ENCODE results near the gene RASA1.

- no peak for TF ChIP-seq POLR2A (IDR thresholded peaks at IDR 0.05)
- TF ChIP-seq, protein P1, sequence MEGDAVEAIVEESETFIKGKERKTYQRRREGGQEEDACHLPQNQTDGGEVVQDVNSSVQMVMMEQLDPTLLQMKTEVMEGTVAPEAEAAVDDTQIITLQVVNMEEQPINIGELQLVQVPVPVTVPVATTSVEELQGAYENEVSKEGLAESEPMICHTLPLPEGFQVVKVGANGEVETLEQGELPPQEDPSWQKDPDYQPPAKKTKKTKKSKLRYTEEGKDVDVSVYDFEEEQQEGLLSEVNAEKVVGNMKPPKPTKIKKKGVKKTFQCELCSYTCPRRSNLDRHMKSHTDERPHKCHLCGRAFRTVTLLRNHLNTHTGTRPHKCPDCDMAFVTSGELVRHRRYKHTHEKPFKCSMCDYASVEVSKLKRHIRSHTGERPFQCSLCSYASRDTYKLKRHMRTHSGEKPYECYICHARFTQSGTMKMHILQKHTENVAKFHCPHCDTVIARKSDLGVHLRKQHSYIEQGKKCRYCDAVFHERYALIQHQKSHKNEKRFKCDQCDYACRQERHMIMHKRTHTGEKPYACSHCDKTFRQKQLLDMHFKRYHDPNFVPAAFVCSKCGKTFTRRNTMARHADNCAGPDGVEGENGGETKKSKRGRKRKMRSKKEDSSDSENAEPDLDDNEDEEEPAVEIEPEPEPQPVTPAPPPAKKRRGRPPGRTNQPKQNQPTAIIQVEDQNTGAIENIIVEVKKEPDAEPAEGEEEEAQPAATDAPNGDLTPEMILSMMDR (IDR thresholded peaks at IDR 0.05), result no peak
Measured at GRCh38 chr5:87434461-87434860, 166.8 kb downstream of the RASA1 start.
